Endothelial cell of umbilical vein (primary cell): ENCODE data around the gene KIF3A. TPM values are rescaled to one million over a fixed set of nuclear protein-coding genes. Genes with fewer than 3 reads are reported as not detected.

ENCODE experiments used
- BruUV-seq: library from RNA; stranded (reverse); fragments of 400-500 nt; replicated peaks from 2 replicates; lab custom pipeline; 2021; lab: Mats Ljungman, UMichigan
- CTCF ChIA-PET: fragments of 300-600, 350-600 bp; sonication (Branson Sonifier 250); formaldehyde crosslinking; loops from one replicate; lab custom pipeline; 2021; ENCODE audit warnings: antibody characterized with exemption, inconsistent platforms; lab: Charles Lee
- POLR2A ChIA-PET: fragments of 300-600, 350-600 bp; sonication (Branson Sonifier 250); formaldehyde crosslinking; loops from one replicate; lab custom pipeline; 2021; ENCODE audit warnings: antibody characterized with exemption, inconsistent platforms; lab: Charles Lee
- DNase-seq: peaks from one replicate; pipeline ENCODE4 v3.0.0-alpha.2; 2011; ENCODE audit warnings: low read depth, low spot score
- FAIRE-seq: peaks from 2 replicates; lab custom pipeline; 2011; peaks lifted over from hg19 to GRCh38; lab: Jason Lieb, UNC
- H2AFZ ChIP-seq: 2 replicates; pipeline ENCODE4 v1.6.0; 2012; ENCODE audit warnings: low read depth, low read length, control low read depth, inconsistent platforms
- H3K27ac ChIP-seq: 2 replicates; pipeline ENCODE4 v1.5.1; 2011; ENCODE audit warnings: low read depth, mild to moderate bottlenecking, control low read depth, low read length, moderate library complexity; ENCODE audit not compliant: insufficient read depth
- H3K27me3 ChIP-seq, 2 experiments: 2 replicates each; pipeline versions ENCODE4 v1.6.0 to v1.6.1; 2011; ENCODE audit warnings: low read length in 2 of 2, mixed read lengths in 1 of 2; ENCODE audit not compliant: control insufficient read depth in 2 of 2, insufficient read depth in 2 of 2
- H3K36me3 ChIP-seq, 2 experiments: 2 replicates in 1 of 2; 3 replicates in 1 of 2; pipeline ENCODE4 v1.5.1; 2011; ENCODE audit warnings: low read length in 2 of 2, mild to moderate bottlenecking in 1 of 2, moderate library complexity in 1 of 2; ENCODE audit not compliant: control insufficient read depth in 2 of 2, insufficient read depth in 2 of 2; ENCODE audit errors: extremely low read depth in 1 of 2
- H3K4me1 ChIP-seq: 3 replicates; pipeline ENCODE4 v1.5.1; 2011; ENCODE audit warnings: mild to moderate bottlenecking, low read length; ENCODE audit not compliant: control insufficient read depth, insufficient read depth; ENCODE audit errors: extremely low read depth
- H3K4me2 ChIP-seq: 2 replicates; pipeline ENCODE4 v1.6.1; 2011; ENCODE audit warnings: low read length, control low read depth, mixed read lengths; ENCODE audit not compliant: insufficient read depth
- H3K4me3 ChIP-seq, 3 experiments: fragments of 200-600 bp in 1 of 3; sonication (generic), shearing (Covaris generic) in 1 of 3; replicated peaks in 1 of 3; 2 replicates each; pipeline ENCODE4 v1.5.1; 2011 to 2016; ENCODE audit warnings: control low read depth in 3 of 3, low read length in 3 of 3, mild to moderate bottlenecking in 2 of 3, inconsistent platforms in 1 of 3, low read depth in 1 of 3, moderate library complexity in 1 of 3; ENCODE audit not compliant: insufficient read depth in 1 of 3
- H3K79me2 ChIP-seq: 2 replicates; pipeline ENCODE4 v1.6.0; 2012; ENCODE audit warnings: low read length, inconsistent platforms; ENCODE audit not compliant: control insufficient read depth, insufficient read depth
- H3K9ac ChIP-seq: replicated peaks from 2 replicates; pipeline ENCODE3; 2011; ENCODE audit warnings: low read length, control low read depth; ENCODE audit not compliant: insufficient read depth; ENCODE audit errors: extremely low read depth
- H3K9me1 ChIP-seq: replicated peaks from 3 replicates; pipeline ENCODE4 v1.6.0; 2011; ENCODE audit warnings: mild to moderate bottlenecking, low read length; ENCODE audit not compliant: control insufficient read depth, insufficient read depth; ENCODE audit errors: extremely low read depth
- H3K9me3 ChIP-seq: replicated peaks from 2 replicates; pipeline ENCODE4 v1.5.1; 2012; ENCODE audit warnings: low read length, inconsistent platforms; ENCODE audit not compliant: control insufficient read depth, insufficient read depth
- H4K20me1 ChIP-seq: replicated peaks from 2 replicates; pipeline ENCODE3; 2011; ENCODE audit warnings: mild to moderate bottlenecking, low read length; ENCODE audit not compliant: control insufficient read depth, insufficient read depth; ENCODE audit errors: extremely low read depth
- CTCF ChIP-seq, 2 donors: IDR thresholded peaks; 1 replicate in 1 of 2; 2 replicates in 1 of 2; pipeline ENCODE4 v1.5.1; 2011; ENCODE audit warnings: low read length in 2 of 2, mild to moderate bottlenecking in 2 of 2, moderate library complexity in 2 of 2, control low read depth in 1 of 2, inconsistent platforms in 1 of 2, low read depth in 1 of 2; ENCODE audit not compliant: insufficient read depth in 1 of 2; ENCODE audit errors: extremely low read depth in 1 of 2
- EZH2 ChIP-seq: IDR thresholded peaks from 2 replicates; pipeline ENCODE4 v1.6.1; 2012; ENCODE audit warnings: borderline replicate concordance, low read depth, mild to moderate bottlenecking, moderate library complexity, low read length, inconsistent platforms; ENCODE audit not compliant: severe bottlenecking
- FOS ChIP-seq: IDR thresholded peaks from 2 replicates; pipeline ENCODE4 v1.6.1; 2011; ENCODE audit warnings: mild to moderate bottlenecking, low read length, moderate library complexity, borderline replicate concordance; ENCODE audit not compliant: insufficient read depth
- GATA2 ChIP-seq: IDR thresholded peaks from 2 replicates; pipeline ENCODE4 v1.7.0; 2011; ENCODE audit warnings: low read depth, mild to moderate bottlenecking, moderate library complexity, mixed read lengths, low read length; ENCODE audit not compliant: insufficient read length, insufficient read depth
- JUN ChIP-seq: IDR thresholded peaks from 2 replicates; pipeline ENCODE4 v1.6.1; 2011; ENCODE audit warnings: borderline replicate concordance, low read depth; ENCODE audit not compliant: insufficient read length, insufficient read depth
- MAX ChIP-seq: IDR thresholded peaks from 2 replicates; pipeline ENCODE4 v1.6.1; 2011; ENCODE audit not compliant: insufficient read depth, insufficient read length
- MYC ChIP-seq: IDR thresholded peaks from one replicate; pipeline ENCODE4 v1.6.1; 2011; ENCODE audit warnings: mild to moderate bottlenecking, low read depth, low read length
- POLR2A ChIP-seq: IDR thresholded peaks from 2 replicates; pipeline ENCODE4 v1.6.1; 2012; ENCODE audit warnings: low read depth, mild to moderate bottlenecking, control low read depth, low read length
- POLR2AphosphoS5 ChIP-seq: IDR thresholded peaks from 2 replicates; pipeline ENCODE4 v1.6.1; 2012; ENCODE audit warnings: low read depth, mild to moderate bottlenecking, control low read depth, low read length, moderate library complexity; ENCODE audit not compliant: insufficient read depth
- dilution Hi-C: fragments of 300-500 bp; cut with MboI; formaldehyde crosslinking; loops from one replicate; pipeline ENCODE4 v1.15.0; 2019; ENCODE audit warnings: low sequenced_read_pairs; ENCODE audit not compliant: extremely low pct_ligation_motif_present
- intact Hi-C: fragments of 100-400 bp; cut with micrococcal nuclease; formaldehyde crosslinking; loops from one replicate; pipeline ENCODE4 v1.10.0; 2022
- polyA plus RNA-seq, 4 experiments: library from polyadenylated mRNA; depleted of rRNA in 3 of 4; stranded (reverse) in 3 of 4; unstranded in 1 of 4; fragments of >200 nt; gene quantifications; 2 replicates each; pipeline versions ENCODE4 v1.2.1 to v1.2.3, GENCODE V29; 2011 to 2012; ENCODE audit warnings: missing spikeins in 1 of 4
- total RNA-seq: library from RNA; stranded (reverse); gene quantifications from 2 replicates; pipeline ENCODE4 v1.2.3, GENCODE V29; 2021

Gene KIF3A
- total and polyA plus RNA-seq, 2 donors (not counting 3 experiments of a cell fraction or from before 2014, with no cell fraction given): 3.3 to 11.2 TPM

- dilution Hi-C loops (no loop called here), intact Hi-C loops (no loop called here)
- Histone ChIP-seq H3K36me3 (peaks cover 2 to 11% of the 10 kb centered on the region in 2 experiments), H3K9me3 (no peaks in the 10 kb centered on the region), H3K4me2 (no peak overlapping the region), H4K20me1 (no peaks in the 10 kb centered on the region), H3K9ac (no peak overlapping the region), H3K9me1 (no peaks in the 10 kb centered on the region), H3K4me3 (no peak overlapping the region), H3K4me1 (peaks cover 26% of the 10 kb centered on the region), H3K79me2 (peaks cover 34% of the 10 kb centered on the region), H3K27ac (no peak overlapping the region), H3K27me3 (no peaks in the 10 kb centered on the region), H2AFZ (no peak overlapping the region)
- FAIRE-seq (no peak), DNase-seq (peak; percentile 22)
- no TSS peak for BruUV-seq
- TF ChIP-seq POLR2AphosphoS5 (no peak), POLR2A (no peak), MAX (no peak), MYC (no peak), EZH2 (no peak), JUN (no peak), GATA2 (no peak), FOS (no peak), CTCF (IDR thresholded peaks at IDR 0.05; ENCODE audit: extremely low read depth in 1 of 2, insufficient read depth in 1 of 2, low read depth in 1 of 2, low read length in 2 of 2) (no peak)
- ChIA-PET CTCF (interaction anchor here (0.6 to 2.9 kb wide), 8 partner anchors 10 to 60 kb away, joined by 3 to 14 read pairs (median 4); partner anchors contain the start of gene SEPTIN8), POLR2A (no interaction called here)
These were observed 29.8 kb upstream of the KIF3A start for GRCh38 chr5:132767150-132767549.
